ENCODE measurements around the gene ARFGEF2.

Gene ARFGEF2

DNA sequence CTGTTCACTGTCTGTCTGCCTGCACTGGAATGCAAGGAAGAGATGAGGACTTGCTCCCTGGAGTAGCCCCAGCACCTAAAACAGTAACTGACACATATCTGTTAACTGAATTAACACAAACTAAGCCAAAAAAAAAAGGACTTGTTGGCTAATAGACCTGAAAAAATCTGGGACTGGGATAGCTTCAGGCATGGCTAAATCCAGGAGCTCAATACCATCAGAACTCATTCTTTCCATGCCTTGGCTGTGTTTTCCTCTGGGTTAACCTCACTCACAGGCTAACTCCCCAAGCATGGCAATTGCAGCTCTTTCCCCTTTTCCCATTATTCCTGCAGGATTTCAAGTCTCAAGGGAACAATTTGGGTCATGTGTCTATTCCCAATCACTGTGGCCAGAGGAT, 21.6 kb upstream of the ARFGEF2 start:
- no peak for DNase-seq

DNA sequence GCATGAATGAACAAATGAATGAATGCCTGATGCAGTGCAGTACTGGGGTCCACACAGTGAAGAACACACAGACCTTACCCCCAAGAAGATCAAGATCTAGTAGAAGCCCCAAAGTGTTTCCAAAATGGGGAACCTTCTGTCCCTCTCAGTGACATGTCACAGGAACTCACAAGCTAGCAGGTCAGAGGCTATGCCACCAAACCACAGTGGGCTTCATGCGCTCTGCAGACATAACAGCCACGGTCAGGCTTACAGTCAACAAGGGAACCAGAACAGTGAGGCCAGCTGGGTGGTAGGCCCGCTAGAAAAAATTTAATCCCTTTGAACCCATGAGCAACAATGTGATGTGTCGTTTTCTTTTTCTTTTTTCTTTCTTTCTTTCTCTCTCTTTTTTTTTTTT, 20.2 kb upstream of the ARFGEF2 start:
- no peak for DNase-seq

DNA sequence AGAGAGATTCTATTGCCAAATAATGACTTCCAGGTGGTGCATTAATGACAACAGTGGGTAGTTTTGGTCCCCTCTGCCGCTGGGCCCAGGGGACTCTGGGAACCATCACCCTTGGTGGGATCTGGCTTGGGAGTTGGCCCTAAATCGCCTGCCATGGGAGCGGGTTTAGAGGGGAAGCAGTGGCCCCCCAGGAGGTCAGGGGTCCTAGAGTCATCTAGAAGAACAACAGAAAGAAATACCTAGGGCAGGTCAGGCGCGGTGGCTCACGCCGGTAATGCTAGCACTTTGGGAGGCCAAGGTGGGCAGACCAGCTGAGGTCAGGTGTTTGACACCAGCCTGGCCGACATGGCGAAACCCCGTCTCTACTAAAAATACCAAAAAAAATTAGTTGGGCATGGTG, 17.8 kb upstream of the ARFGEF2 start:
- no peak for DNase-seq

DNA sequence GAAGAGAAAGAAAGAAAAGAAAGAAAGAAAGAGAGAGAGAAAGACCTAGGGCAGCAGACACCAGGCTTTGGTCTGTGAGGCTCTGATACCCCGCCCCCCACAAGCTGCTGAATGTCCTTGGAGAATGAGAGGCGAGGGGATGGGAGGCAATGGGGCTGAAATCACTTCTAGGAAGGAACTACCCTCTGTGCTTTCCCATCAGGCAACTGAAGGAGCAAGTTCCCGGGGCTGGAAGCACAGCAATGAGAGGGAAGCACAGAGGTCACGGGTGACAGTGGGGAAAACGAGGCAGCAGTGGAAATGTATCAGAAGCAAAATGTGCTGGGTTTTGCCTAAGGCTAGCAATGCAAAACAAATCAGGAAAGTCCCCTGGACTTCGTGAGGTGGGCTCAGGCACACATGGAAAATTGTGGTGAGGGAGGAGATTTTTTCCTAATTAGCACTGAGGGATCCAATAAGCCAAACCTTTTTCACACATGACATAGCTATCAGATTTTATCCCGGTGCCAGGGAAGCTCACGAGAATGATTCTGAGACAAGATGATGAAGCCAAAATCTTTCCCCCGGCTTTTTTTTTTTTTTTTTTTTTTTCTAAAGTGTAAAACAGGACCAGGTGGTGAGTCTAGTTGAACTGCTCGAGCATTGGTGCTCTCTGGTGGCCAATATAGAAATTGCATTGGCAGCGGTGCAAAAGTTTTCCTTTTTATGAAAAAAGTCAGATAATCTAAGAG, 16.8 kb upstream of the ARFGEF2 start:
- peak; percentile 66 for DNase-seq

DNA sequence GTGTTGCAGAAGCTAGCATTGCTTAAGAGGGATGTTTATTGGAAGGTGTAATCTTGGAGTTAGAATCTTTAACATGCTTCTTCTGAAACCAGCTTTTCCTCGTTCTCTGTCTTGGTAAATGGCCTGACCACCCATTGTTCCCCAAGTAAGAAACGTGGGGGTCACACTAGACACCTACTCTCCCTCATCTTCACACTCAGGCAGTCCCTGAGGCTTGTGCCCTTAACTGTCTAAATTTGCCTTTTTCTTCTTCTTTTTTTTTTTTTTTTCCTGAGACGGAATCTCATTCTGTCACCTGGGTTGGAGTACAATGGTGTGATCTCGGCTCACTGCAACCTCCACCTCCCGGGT, 16.2 kb upstream of the ARFGEF2 start:
- DNase-seq: no peak

DNA sequence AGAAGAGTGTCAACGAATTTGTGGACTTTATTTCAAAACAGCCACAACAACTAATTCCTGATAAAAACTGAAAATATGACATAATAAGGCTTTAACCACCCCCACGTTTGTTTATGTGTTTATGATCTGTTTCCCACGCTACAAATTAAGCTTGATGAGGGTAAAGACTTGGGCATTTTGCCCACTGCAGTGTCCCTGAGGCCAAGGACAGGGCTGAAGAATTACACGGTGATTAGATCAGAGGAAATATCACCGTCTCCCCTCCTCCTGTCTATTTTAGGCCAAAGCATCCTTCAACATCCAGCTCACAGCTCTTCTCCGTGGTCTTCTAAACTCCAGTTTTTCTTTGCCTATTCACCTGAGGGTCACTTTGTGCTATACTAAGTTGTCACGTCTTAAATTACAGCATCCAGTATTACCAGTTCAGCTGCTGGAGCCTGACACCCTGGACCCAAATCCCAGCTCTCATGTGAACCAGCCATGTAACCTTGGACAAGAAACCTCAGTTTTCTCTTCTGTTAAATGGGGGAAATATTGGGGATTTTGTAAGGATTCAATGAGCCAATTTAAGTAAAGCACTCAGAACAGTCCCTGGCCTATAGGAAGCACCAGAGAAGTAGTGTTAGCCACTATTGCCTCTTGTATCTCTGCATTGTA, 15.2 kb upstream of the ARFGEF2 start:
- DNase-seq: no peak

DNA sequence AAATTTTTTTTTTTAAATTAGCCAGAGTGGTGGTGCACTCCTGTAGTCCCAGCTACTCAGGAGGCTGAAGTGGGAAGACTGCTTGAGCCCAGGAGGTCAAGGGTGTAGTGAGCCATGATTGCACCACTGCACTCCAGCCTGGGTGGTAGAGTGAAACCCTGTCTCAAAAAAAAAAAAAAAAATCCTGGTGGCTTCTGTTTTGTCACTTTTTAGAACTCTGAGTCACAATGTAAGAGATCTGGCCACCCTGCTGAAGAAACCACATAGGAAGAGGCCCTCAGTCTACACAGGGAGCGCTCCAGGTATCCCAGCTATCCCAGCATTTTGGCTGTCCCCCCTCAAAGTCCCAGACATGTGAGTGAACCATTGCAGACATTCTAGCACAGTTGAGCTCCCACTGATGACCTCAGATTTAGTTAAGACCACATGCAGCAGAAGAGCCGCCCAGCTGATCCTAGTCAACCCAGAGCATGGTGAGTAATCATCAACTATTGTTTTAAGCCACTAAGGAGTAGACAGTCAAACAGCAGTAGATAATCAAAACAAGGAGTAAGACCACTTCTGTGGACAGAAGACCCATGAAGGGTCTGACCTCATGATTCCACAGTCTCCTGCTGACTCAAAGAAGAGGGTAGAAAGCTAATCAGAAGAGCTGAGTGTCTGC, 12.7 kb upstream of the ARFGEF2 start:
- no peak for DNase-seq

DNA sequence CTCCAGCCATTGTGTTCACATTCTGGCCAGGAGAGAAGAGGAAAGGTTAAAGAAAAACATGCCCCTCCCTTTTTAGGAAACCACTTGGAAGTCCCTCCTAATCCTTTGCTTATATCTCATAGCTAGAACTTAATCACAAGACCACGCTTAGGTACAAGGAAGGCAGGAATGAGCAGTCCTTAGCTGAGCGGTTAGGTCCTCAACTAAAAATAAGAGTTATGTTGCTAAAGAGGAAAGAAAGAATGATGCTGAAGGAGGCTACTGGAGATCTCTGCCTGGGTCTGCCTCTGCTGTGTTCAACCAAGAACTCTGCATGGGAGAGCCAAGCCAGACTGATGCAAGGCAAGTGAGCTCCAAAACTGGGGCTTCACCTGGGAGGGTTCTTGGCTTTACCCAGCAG, 11.6 kb upstream of the ARFGEF2 start:
- DNase-seq: no peak

DNA sequence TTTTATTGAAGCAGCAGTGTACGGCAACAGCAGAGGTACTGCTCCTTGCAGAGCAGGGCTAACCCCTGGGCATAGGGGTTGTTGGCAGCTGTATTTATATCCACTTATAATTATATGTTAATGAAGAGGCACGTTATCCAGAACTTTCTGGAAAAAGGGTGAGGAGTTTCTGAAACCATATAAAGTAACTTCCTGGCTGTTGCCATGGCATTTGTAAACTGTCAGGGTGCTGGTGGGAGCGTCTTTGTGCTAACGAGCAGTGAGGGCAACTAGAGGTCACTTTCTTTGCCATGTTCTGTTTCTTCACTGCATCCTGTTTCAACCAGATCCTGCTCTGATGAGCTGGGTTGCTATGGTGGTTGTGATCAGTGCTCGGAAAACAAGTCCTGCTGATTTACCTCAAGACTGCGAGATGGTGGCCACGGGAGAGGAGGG, 11.1 kb upstream of the ARFGEF2 start:
- DNase-seq: no peak

DNA sequence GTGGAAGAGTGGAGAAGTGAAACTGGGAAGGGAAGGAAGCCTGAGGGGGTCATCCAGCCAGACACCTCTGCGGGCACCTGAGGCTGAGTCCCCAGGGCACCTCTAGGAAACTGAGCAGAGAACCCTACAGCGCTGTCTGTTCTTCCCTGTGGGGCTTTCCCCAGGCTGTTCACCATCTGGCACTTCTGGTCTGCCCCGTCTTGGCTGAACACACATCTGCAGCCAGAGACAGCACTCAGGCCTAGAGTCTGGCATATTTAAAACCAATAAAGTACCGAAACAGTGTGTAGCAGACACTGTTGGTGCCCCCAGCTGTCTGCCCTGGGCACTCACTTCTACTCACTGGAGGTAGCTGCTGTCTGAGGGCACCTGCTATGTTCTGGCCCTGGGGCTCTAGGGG, 9.4 kb upstream of the ARFGEF2 start:
- DNase-seq: no peak

DNA sequence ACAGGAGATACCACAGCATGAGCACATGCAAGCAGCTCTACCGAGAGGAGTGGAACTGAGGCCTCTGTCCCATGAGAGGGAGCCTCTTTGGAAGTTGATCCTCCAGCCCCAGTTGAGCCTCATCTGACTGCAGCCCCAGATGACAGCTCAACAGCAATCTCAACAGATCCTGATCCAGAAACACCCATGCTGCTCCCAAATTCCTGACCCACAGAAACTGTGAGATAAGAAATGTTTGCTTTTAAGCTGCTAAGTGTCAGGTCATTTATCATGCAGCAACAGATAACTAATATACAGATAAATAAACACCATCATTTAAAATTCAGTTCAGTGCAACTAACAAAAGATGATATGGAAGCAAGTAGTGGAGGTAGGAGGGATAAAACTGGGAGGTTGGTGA, 4.8 kb upstream of the ARFGEF2 start:
- DNase-seq: no peak

DNA sequence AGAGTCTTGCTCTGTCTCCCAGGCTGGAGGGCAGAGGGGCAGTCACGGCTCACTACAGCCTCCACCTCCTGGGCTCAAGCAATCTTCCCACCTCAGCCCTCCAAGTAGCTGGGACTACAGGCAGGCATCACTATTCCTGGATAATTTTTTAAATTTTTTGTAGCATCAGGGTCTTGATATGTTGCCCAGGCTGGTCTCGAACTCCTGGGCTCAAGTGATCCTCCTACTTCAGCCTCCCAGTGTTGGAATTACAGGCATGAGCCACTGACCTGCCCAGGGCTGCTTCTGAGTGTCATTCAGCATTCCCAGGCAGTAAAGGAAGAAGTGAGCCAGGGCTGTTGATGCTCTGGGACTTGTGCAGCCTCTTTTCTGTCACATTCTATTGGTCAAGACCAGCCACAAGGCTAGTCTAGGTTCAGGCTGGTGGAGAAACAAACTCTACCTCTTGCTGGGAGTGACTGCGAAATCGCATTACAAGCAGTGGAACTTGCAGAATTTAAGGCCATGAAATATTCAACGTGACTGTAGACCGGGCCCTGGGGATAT, 2.1 kb upstream of the ARFGEF2 start:
- DNase-seq: no peak

DNA sequence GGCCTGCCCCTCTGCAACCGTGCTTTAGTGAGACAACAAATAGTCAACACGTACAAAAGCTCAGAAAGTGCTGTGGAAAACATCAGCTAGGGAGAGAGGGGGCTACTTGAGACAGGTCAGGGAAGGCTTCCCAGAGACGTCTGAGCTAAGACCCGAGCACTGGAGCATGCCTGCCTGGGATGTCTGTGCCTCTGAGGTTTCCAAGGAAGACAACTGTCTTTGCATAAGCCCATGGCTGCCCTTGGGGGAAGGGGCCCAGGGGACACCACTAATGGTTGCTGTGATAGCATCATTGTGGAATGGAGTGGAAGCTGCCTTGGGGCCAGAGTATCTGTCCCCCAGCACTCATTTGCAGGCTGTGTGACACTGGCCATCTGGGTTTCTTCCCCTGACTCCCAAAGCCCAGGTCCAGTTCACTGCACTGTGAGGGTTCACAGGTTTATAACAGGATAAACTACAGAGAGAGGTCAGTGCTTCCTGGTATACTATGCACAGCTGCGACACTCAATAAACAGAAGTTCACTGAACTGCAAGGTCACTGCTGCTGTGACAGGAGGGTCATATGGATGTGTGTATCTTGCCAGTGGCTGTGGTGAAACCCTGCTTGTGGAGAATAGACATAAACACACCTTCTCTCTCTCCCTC, 1.5 kb upstream of the ARFGEF2 start:
- no peak for DNase-seq

DNA sequence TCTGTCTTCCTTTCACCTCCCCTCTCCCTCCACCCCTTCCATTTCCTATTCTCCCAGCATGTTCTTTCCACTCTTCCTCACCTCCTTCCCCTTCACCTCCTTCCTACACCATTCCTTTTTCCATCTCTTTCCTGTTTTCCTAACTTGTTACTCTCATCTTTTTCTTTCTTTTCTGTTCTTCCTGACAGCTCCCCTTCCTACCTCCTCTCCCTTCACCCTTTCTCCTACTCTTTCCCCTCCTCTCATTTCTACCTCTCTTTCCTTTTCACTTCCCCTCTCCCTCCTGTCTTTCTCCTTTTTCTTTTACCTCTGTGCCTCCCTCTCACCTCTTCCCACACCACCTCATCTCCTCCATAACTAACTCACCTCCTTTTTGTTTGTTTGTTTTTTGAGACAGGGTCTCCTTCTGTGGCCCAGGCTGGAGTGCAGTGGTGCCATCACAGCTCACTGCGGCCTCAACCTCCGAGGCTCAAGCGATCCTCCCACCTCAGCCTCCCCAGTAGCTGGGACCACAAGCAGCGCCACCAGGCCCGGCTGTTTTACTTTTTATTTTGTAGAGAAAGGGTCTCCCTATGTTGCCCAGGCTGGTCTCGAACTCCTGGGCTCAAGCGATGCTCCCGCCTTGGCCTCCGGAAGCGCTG, 864 bp upstream of the ARFGEF2 start:
- DNase-seq: no peak

DNA sequence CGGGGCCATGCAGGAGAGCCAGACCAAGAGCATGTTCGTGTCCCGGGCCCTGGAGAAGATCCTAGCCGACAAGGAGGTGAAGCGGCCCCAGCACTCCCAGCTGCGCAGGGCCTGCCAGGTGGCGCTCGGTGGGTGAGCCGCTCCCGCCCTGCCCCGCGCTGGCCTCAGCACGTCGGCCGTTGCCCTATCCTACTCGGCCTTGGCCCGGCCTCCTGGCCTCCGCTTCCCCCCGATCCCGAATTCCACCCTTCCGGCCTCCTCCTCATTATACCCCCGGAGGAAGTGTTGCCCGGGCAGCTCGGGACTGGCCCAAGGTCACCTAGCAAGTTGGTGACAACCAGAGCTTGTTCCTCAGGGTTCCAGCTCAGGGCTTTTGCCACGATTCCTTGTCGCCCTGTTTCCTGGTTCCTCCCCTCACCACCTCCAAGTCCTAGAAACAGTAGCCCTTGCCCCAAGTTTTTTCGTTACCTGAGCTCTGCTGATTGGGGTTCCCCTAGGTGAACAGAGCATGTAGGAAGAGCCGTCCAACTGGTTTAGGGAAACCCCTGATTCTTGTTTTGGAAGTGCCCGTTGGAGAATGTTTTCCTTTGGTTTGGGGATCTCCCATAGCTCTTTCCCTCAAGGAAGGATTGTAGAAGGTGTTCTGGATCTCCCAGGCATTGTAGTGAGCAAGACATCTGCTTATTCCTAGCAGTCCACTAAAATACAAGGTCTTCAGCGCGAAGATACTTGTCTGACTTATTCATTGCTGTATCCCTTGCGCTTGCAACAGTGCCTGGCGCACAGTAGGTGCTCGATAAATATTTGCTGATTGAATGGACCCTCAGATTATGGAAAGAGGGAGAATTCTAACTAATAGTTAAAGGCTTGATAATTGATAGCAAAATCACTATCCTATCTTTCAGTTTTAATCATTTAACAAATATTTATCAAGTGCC, 641 bp downstream of the ARFGEF2 start:
- DNase-seq: no peak

DNA sequence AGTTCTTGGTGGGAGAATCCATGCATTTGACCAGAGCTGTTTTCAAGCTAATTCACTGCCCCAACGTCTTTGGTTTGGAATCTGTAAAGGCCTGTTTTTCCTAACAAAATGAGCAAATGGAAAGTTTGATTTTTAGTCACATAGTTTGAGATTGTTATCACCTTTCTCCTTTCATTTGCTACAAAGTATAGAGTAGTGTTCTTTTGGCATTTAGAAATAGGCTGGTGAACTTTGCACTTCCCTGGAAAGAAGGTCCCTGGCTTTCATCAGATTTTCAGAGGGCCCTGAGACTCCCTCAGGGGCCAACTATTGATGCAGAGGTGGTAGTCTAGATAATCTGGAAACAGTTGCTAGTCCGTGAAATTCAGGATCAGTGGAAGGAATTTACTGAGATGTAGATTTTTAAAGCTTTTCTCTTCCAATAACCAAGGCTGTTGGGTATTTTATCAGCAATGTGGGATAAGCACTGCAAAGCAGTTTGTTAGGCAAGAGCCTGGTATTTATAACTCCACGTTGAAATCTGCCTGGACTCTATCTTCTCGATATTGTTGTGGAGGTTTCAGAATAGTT, 1.7 kb downstream of the ARFGEF2 start:
- DNase-seq: no peak

DNA sequence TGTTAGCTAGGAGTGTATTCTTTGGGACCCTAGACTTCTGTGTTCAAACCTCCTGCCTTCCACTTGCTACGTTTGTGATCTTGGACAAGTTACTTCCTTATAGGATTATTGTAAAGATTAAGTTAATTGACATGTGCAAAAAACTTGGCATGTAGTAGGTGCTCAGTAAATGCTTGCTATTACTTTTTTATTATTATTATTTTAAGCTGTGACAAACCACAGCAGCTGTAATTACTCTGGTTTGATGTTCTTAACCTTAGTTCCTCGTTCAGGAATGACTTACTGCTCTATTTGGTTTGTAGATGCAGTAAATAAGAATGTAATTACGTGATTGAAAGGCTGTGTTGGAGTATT, 3.2 kb downstream of the ARFGEF2 start:
- no peak for DNase-seq

DNA sequence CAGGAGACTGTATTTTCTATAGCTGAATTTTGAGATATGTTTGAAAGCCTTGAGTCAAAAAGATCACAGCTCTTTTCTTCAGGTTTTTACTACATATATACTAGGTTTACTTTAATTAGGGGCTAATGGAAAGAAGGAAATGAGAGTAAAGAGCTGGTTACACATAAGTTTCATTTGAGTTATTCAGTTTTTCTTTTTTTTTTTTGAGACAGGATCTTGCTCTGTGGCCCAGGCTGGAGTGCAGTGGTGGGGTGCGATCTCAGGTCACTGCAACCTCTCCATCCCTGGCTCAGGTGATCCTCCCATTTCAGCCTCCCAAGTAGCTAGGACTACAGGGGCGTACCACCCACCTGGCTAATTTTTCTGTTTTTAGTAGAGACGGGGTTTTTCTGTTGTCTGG, 4.8 kb downstream of the ARFGEF2 start:
- no peak for DNase-seq

DNA sequence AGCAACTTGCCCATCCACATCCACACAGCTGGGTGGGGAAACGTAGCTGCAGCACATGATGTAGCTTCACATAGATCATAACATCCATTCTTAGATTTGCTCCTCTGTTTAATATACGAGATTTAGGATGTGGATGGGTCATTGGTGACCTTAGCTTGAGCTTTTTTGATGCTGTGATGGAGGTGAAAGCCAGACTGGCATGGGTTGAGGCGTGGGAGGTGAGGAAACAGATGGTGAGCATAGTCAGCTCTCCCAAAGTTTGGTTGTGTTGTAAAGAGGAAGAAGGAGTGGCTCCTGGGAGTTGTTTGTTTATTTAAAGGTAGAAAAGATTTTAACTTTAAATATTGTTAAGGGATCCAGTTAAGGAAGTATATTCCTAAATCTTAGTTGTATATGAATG, 5.3 kb downstream of the ARFGEF2 start:
- no peak for DNase-seq

DNA sequence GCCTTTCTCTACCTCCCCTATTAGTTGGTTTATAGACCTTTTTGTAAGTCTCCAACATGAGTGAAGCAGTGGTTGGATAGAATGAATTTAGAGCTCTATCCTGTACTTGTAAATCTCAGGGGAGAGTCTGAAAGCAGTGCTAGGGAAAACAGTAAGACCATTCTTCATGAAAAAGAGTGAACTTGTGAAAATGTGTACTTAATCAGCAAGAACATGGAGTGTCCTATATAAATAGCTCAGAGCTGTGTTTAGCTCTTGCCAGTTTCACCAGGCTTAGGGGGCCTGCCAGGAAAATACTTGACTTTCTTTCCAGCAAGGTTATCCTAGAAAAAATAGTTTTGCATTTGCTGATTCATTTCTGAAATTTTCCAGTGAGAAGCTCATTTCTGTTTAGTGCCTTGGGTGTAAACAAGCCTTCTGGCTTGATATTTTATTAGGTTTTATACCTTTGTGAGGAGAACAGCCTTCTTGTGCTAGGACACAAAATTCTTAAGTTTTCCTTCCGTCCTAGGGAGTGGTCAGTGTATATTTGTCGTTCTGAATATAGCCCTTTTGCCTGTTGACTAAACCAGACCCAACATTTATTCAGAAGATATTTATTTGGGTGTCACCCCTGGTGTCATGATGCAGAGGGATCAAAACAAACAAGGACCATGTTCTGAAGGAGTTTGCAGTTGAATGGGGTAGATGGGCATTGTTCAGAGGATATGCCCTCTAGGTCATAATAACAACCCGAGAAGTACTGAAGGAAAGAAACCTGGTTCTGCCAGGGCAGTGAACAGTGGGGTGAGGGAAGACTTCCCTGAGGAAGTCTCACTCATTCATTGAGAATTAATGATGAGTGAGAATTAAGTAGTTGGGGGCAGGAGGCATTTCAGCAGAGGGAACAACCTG, 7.6 kb downstream of the ARFGEF2 start:
- DNase-seq: peak; percentile 56

DNA sequence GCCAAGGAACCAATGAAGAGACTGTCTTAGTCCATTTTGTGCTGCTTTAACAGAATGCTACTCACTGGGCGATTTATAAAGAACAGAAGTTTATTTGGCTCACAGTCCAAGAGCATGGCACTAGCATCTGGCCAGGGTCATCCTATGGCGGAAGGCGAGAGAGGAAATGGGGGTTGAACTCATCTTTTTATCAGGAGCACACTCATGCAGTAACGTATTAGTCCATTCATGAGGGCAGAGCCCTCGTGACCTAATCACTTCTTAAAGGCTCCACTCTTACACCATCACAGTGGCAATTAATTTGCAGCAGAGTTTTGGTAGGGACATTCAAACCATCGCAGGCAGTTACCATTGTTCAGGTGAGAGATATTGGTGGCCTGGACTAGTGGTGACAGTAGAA, 8.5 kb downstream of the ARFGEF2 start:
- no peak for DNase-seq
